Measurements from ENCODE around the gene SEC16A. TPM values are rescaled to one million over a fixed set of nuclear protein-coding genes. Genes with fewer than 3 reads are reported as not detected.
"Not testable (repeated sequence)": the region's sequence is repeated elsewhere in the genome, so short reads cannot be mapped to it uniquely, and the experiment has no call there.

Gene SEC16A
- total RNA-seq, 1 donor from 2014 or later = 85.0 TPM

- H3K27ac Mint-ChIP-seq (ENCODE audit: unreplicated experiment) = no peak overlapping the region
- no peak overlapping the region for H3K4me3 Mint-ChIP-seq (ENCODE audit: unreplicated experiment)
- TF ChIP-seq CTCF (IDR thresholded peaks at IDR 0.05) = no peak
- H3K27me3 Mint-ChIP-seq (ENCODE audit: unreplicated experiment) = no peaks in the 10 kb centered on the region
- no peaks in the 10 kb centered on the region for H3K9me3 Mint-ChIP-seq (ENCODE audit: unreplicated experiment)
- no peaks in the 10 kb centered on the region for H3K4me1 Mint-ChIP-seq (ENCODE audit: unreplicated experiment)
- H3K36me3 Mint-ChIP-seq (ENCODE audit: unreplicated experiment) = peaks cover 17% of the 10 kb centered on the region
- no peak for DNase-seq (ENCODE audit: extremely low spot score, unreplicated experiment)
These were observed 56.1 kb downstream of the SEC16A start for GRCh38 chr9:136426787-136427186.

- not testable (repeated sequence) for H3K4me3 Mint-ChIP-seq (ENCODE audit: unreplicated experiment); H3K27me3 Mint-ChIP-seq (ENCODE audit: unreplicated experiment); DNase-seq (ENCODE audit: extremely low spot score, unreplicated experiment); H3K4me1 Mint-ChIP-seq (ENCODE audit: unreplicated experiment); H3K9me3 Mint-ChIP-seq (ENCODE audit: unreplicated experiment)
- peak overlapping the region; percentile 38 for H3K27ac Mint-ChIP-seq (ENCODE audit: unreplicated experiment)
- H3K36me3 Mint-ChIP-seq (ENCODE audit: unreplicated experiment) = peaks cover 22% of the 10 kb centered on the region
These were observed 57.5 kb downstream of the SEC16A start for GRCh38 chr9:136425367-136425766.

- no peak overlapping the region for H3K27ac Mint-ChIP-seq (ENCODE audit: unreplicated experiment)
- DNase-seq (ENCODE audit: extremely low spot score, unreplicated experiment) = no peak
These were observed 58.0 kb downstream of the SEC16A start for GRCh38 chr9:136424750-136425362.

GRCh38 chr9:136423432-136424146 is 59.3 kb downstream of the SEC16A start:
- no peak for TF ChIP-seq CTCF (IDR thresholded peaks at IDR 0.05)
- no peak overlapping the region for H3K27ac Mint-ChIP-seq (ENCODE audit: unreplicated experiment)
- no peaks in the 10 kb centered on the region for H3K4me1 Mint-ChIP-seq (ENCODE audit: unreplicated experiment)
- H3K9me3 Mint-ChIP-seq (ENCODE audit: unreplicated experiment) = no peaks in the 10 kb centered on the region
- no peaks in the 10 kb centered on the region for H3K27me3 Mint-ChIP-seq (ENCODE audit: unreplicated experiment)
- DNase-seq (ENCODE audit: extremely low spot score, unreplicated experiment) = no peak
- peaks cover 25% of the 10 kb centered on the region for H3K36me3 Mint-ChIP-seq (ENCODE audit: unreplicated experiment)
- no peak overlapping the region for H3K4me3 Mint-ChIP-seq (ENCODE audit: unreplicated experiment)

More at GRCh38 chr9:136424750-136425362, 58.0 kb downstream of the SEC16A start:
- H3K36me3 Mint-ChIP-seq (ENCODE audit: unreplicated experiment) = peaks cover 21% of the 10 kb centered on the region
- no peak for TF ChIP-seq CTCF (IDR thresholded peaks at IDR 0.05)
- no peak overlapping the region for H3K4me3 Mint-ChIP-seq (ENCODE audit: unreplicated experiment)
- no peaks in the 10 kb centered on the region for H3K9me3 Mint-ChIP-seq (ENCODE audit: unreplicated experiment)
- H3K4me1 Mint-ChIP-seq (ENCODE audit: unreplicated experiment) = no peaks in the 10 kb centered on the region
- H3K27me3 Mint-ChIP-seq (ENCODE audit: unreplicated experiment) = no peaks in the 10 kb centered on the region

GRCh38 chr9:136422876-136423275 is 60.0 kb downstream of the SEC16A start:
- H3K9me3 Mint-ChIP-seq (ENCODE audit: unreplicated experiment) = no peaks in the 10 kb centered on the region
- no peak for TF ChIP-seq CTCF (IDR thresholded peaks at IDR 0.05)
- H3K27me3 Mint-ChIP-seq (ENCODE audit: unreplicated experiment) = no peaks in the 10 kb centered on the region
- peaks cover 29% of the 10 kb centered on the region for H3K36me3 Mint-ChIP-seq (ENCODE audit: unreplicated experiment)
- H3K4me3 Mint-ChIP-seq (ENCODE audit: unreplicated experiment) = no peak overlapping the region
- DNase-seq (ENCODE audit: extremely low spot score, unreplicated experiment) = no peak
- no peaks in the 10 kb centered on the region for H3K4me1 Mint-ChIP-seq (ENCODE audit: unreplicated experiment)
- no peak overlapping the region for H3K27ac Mint-ChIP-seq (ENCODE audit: unreplicated experiment)
